ENCODE data around the gene VWA8. TPM values are rescaled to one million over a fixed set of nuclear protein-coding genes. Genes with fewer than 3 reads are reported as not detected.

The VWA8 gene
- total RNA-seq, 1 experiment from 2014 or later, result 22.6 TPM

GRCh38 chr13:41833831-41834230 lies 127.1 kb downstream of the VWA8 start:
- intact Hi-C loops (cut with micrococcal nuclease), result no loop called here
- H3K27ac ChIP-seq (ENCODE audit: low read depth, low read length), result no peak overlapping the region

GRCh38 chr13:41833201-41833600 lies 127.7 kb downstream of the VWA8 start:
- Histone ChIP-seq H3K4me2 (ENCODE audit: low read length) (no peak overlapping the region), H3K79me2 (ENCODE audit: insufficient read depth, low read length) (no peaks in the 10 kb centered on the region), H2AFZ (ENCODE audit: low read depth, low read length, poor library complexity, severe bottlenecking) (no peak overlapping the region), H3K9me3 (ENCODE audit: control insufficient read depth in 1 of 2, insufficient read depth in 1 of 2, low read depth in 1 of 2, low read length in 2 of 2) (no peaks in the 10 kb centered on the region), H3K9me2 (ENCODE audit: insufficient read depth) (no peaks in the 10 kb centered on the region), H3K27me3 (ENCODE audit: insufficient read depth, low read length) (no peaks in the 10 kb centered on the region), H3K4me1 (ENCODE audit: control insufficient read depth in 1 of 2, insufficient read depth in 2 of 2, low read length in 2 of 2) (peaks cover 7 to 8% of the 10 kb centered on the region in 2 experiments), H4K20me1 (ENCODE audit: insufficient read depth) (no peaks in the 10 kb centered on the region), H3K9ac (ENCODE audit: low read length) (no peak overlapping the region), H3K4me3 (replicated peaks in 1 of 2; ENCODE audit: low read depth in 1 of 2, low read length in 2 of 2) (no peak overlapping the region), H3K36me3 (ENCODE audit: control insufficient read depth in 1 of 2, insufficient read depth in 2 of 2, low read length in 2 of 2) (peaks cover 0 to 5% of the 10 kb centered on the region in 2 experiments; a peak in 1 of 4 replicates), H3K27ac (ENCODE audit: low read depth, low read length) (no peak overlapping the region)
- ATAC-seq (no peak), DNase-seq (ENCODE audit: low read depth, low spot score) (no peak)
- no TSS peak for BruUV-seq (replicated peaks)
- ChIA-PET RAD21 (ENCODE audit: low non-redundant PET in 1 of 2, low total read pairs in 2 of 2, uncharacterized antibody in 2 of 2, unreplicated experiment in 2 of 2) (no interaction called here), POLR2A (no interaction called here), CTCF (no interaction called here)
- intact Hi-C loops (cut with micrococcal nuclease), result no loop called here
- no peak for TF ChIP-seq ZFX (IDR thresholded peaks at IDR 0.05)
- TF ChIP-seq POLR2A (IDR thresholded peaks at IDR 0.05; ENCODE audit: borderline replicate concordance, extremely low read depth, insufficient read depth, insufficient read length), result no peak
- no peak for TF ChIP-seq SP1 (IDR thresholded peaks at IDR 0.05; ENCODE audit: low read depth)
- TF ChIP-seq SRF (IDR thresholded peaks at IDR 0.05; ENCODE audit: low read depth), result no peak
- no peak for TF ChIP-seq FOSL1 (IDR thresholded peaks at IDR 0.05; ENCODE audit: low read depth)
- TF ChIP-seq ZBTB33 (IDR thresholded peaks at IDR 0.05; ENCODE audit: extremely low read depth, insufficient replicate concordance, low read length), result no peak
- TF ChIP-seq JUND (IDR thresholded peaks at IDR 0.05), result no peak
- no peak for TF ChIP-seq CBX3 (IDR thresholded peaks at IDR 0.05; ENCODE audit: low read depth)
- no peak for TF ChIP-seq CTCF (IDR thresholded peaks at IDR 0.05 in 2 of 3, conservative IDR thresholded peaks at IDR 0.05 in 1 of 3; ENCODE audit: borderline replicate concordance in 1 of 3, insufficient read depth in 1 of 3, low read depth in 2 of 3, low read length in 2 of 3)

More at GRCh38 chr13:41833831-41834230, 127.1 kb downstream of the VWA8 start:
- DNase-seq (ENCODE audit: low read depth, low spot score), result no peak
- Histone ChIP-seq H3K4me1 (ENCODE audit: control insufficient read depth in 1 of 2, insufficient read depth in 2 of 2, low read length in 2 of 2) (peaks cover 1% of the 10 kb centered on the region in 2 experiments; a peak in 2 of 4 replicates), H3K9me2 (ENCODE audit: insufficient read depth) (no peaks in the 10 kb centered on the region), H3K27me3 (ENCODE audit: insufficient read depth, low read length) (no peaks in the 10 kb centered on the region), H3K36me3 (ENCODE audit: control insufficient read depth in 1 of 2, insufficient read depth in 2 of 2, low read length in 2 of 2) (peaks cover 0 to 5% of the 10 kb centered on the region in 2 experiments; a peak in 1 of 4 replicates), H2AFZ (ENCODE audit: low read depth, low read length, poor library complexity, severe bottlenecking) (no peak overlapping the region), H3K79me2 (ENCODE audit: insufficient read depth, low read length) (no peaks in the 10 kb centered on the region), H3K9me3 (ENCODE audit: control insufficient read depth in 1 of 2, insufficient read depth in 1 of 2, low read depth in 1 of 2, low read length in 2 of 2) (no peaks in the 10 kb centered on the region), H3K4me3 (replicated peaks in 1 of 2; ENCODE audit: low read depth in 1 of 2, low read length in 2 of 2) (no peak overlapping the region), H3K9ac (ENCODE audit: low read length) (no peak overlapping the region), H3K4me2 (ENCODE audit: low read length) (no peak overlapping the region), H4K20me1 (ENCODE audit: insufficient read depth) (no peaks in the 10 kb centered on the region)
- POLR2A ChIA-PET, result no interaction called here
- no peak for ATAC-seq
- RAD21 ChIA-PET (ENCODE audit: low non-redundant PET in 1 of 2, low total read pairs in 2 of 2, uncharacterized antibody in 2 of 2, unreplicated experiment in 2 of 2), result no interaction called here
- CTCF ChIA-PET, result no interaction called here
- BruUV-seq (replicated peaks), result no TSS peak
- no peak for TF ChIP-seq POLR2AphosphoS5 (IDR thresholded peaks at IDR 0.05; ENCODE audit: low read depth, low read length)
- TF ChIP-seq SP1 (IDR thresholded peaks at IDR 0.05; ENCODE audit: low read depth), result no peak
- no peak for TF ChIP-seq EGR1 (IDR thresholded peaks at IDR 0.05; ENCODE audit: low read depth)
- no peak for TF ChIP-seq YY1 (IDR thresholded peaks at IDR 0.05; ENCODE audit: extremely low read depth, insufficient replicate concordance, low read depth, low read length)
- no peak for TF ChIP-seq RAD21 (IDR thresholded peaks at IDR 0.05; ENCODE audit: low read depth)
- no peak for TF ChIP-seq MAX (IDR thresholded peaks at IDR 0.05)
- TF ChIP-seq JUND (IDR thresholded peaks at IDR 0.05), result no peak
- no peak for TF ChIP-seq POLR2A (IDR thresholded peaks at IDR 0.05; ENCODE audit: borderline replicate concordance, extremely low read depth, insufficient read depth, insufficient read length)
- TF ChIP-seq CBX3 (IDR thresholded peaks at IDR 0.05; ENCODE audit: low read depth), result no peak
- TF ChIP-seq ELF1 (IDR thresholded peaks at IDR 0.05; ENCODE audit: borderline replicate concordance, low read depth), result no peak
- no peak for TF ChIP-seq ATF3 (IDR thresholded peaks at IDR 0.05)

Measured in HCT116 (cell line).